Activated naive CD4-positive, alpha-beta T cell (primary cell): ENCODE data around the gene ERRFI1.

ENCODE experiments used
- DNase-seq, 4 experiments: peaks; one replicate each; lab custom pipeline; 2025; lab: John Stamatoyannopoulos, UW

ERRFI1 gene

DNA sequence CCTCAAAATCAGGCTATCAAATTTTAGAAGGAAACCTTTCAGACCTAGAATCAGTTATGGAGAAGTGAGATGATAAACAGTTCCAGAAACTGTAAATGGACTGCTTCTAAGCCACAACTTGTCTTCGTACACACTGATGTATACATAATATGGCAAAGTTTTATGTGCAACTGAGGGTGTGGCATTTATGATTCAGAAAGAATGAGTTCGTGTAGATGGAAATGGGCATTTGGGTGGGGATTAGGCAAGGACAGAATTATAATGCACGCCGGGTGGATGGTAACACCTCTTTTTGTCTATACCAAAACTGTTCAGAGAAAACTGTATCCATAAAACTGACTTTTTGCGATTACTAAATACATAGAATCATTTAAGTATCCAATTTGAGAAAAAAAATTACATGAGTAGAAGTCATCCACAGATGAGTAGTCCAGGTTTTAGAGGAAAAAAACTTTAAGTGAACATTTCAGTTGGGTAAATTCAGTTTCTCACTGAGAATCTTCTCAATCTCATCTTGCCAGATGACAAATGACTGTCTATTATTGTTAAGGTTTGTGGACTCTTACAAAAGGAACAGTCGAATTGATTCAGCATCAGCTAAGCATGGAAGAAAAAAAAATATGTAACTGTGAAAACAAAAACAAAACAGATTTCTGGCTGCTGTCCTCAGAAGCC is 22.5 kb downstream of the ERRFI1 start:
- no peak for DNase-seq

DNA sequence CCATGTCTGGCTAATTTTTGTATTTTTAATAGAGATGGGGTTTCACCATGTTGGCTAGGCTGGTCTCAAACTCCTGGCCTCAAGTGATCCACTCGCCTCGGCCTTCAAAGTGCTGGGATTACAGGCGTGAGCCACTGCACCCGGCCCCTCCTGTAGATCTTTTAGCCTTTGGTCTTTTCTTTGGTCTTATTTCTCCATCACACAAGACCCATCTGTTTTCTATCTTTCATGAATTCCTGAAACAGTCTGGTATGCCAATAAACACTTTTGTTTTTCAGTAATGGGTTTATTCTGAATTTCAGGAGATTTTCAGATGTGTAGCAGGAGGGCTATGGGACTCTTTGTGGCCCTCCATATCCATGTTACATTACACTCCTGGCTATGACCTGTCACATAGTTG is 23.2 kb downstream of the ERRFI1 start:
- DNase-seq: no peak

DNA sequence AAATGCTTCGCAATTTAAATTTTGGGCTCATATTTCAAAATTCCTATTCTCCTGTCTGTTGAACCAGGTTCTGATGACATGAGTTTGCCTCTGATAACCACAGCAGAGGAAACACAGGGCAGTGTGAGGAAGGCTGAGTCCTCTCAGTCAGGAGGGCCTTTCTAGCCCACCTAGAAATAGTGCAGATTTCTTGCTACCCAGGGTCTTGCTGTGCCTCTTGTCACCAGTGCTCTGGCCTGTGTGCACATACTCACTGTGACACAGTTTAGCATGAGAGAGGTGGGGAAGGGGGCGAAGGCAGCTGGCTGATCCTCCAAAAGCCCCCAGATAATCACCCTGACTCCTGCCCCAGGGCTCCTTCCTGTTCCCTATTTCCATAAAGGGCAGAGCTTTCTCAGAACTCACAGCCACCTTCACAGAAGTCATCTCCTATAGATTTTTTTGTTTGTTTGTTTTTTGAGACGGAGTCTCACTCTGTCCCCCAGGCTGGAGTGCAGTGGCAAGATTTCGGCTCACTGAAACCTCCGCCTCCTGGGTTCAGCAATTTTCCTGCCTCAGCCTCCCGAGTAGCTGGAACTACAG is 23.7 kb downstream of the ERRFI1 start:
- no peak for DNase-seq

DNA sequence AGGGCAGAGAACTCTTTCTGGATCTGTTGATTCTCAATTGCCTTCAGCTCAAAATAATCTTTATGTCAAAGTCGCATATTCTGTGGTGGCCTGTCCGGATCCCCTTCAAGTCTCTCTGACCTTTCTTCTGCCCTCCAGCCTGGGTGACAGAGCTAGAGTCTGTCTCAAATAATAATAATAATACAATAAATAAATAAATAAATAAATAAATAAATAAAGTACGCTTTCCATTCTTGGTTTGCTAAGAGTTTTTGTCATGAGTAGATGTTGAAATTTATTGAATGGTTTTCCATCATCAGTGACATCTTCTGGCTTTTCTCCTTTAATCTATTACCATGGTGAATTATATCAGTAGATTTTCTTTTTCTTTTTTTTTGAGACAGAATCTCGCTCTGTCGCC is 30.7 kb downstream of the ERRFI1 start:
- no peak for DNase-seq

DNA sequence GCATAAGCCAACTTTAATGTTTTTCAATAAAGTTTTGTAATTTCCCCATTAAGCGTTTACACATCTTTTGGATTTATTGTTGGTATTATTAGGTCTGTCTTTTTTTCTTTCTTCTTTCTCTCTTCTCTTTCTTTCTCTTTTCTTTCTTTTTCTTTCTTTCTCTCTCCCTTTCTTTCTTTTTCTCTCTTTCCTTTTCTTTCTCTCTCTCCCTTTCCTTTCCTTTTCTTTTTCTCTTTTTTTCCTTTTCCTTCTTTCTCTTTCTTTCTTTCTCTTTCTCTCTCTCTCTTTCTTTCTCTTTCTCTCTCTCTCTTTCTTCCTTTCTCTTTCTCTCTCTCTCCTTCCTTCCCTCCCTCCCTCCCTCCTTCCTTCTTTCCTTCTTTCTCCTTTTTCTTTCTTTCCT is 31.3 kb downstream of the ERRFI1 start:
- DNase-seq: no peak

DNA sequence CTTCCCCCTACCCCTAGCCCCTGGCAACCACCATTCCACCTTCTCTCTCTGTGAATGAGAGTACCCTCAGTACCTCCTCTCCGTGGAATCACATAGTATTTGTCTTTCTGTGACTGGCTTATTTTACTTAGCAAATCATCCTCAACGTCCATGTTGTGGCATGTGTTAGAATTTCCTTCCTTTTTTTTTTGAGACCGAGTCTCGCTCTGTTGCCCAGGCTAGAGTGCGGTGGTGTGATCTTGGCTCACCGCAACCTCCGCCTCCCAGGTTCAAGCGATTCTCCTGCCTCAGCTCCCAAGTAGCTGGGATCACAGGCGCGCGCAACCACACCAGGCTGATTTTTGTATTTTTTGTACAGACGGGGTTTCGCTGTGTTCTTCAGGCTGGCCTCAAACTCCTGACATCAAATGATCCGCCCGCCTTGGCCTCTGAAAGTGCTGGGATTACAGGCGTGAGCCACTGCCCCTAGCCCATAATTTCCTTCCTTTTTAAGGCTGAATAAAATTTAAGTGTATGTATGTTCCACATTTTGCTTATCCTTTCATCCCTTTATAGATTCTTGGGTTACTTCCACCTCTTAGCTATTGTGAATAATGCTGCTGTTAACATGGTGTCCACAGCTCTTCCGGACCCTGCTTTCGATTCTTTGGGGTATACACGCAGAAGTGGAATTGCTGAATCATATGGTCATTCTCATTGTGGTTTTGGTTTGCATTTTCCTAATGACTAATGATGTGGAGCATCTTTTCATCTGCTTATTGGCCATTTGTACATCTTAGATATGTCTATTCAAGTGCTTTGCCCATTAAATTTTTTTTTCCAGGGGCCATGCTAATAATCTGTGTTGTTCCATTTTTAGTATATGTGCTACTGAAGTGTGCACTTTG is 32.3 kb downstream of the ERRFI1 start:
- no peak for DNase-seq

DNA sequence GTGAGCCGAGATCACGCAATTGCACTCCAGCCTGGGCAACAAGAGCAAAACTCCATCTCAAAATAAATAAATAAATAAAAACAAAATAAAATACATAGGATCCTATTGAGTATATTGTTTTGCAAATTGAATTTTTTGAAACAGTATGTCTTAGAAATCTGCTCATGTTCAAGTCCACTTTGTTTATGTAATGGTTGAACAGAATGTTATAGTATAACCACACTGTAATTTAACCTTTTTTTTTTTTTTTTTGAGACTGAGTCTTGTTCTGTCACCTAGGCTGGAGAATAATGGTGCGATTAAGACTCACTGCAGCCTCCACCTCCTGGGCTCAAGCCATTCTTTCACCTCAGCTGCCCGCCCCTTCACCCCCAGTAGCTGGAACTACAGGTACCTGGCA is 33.2 kb downstream of the ERRFI1 start:
- DNase-seq: no peak

DNA sequence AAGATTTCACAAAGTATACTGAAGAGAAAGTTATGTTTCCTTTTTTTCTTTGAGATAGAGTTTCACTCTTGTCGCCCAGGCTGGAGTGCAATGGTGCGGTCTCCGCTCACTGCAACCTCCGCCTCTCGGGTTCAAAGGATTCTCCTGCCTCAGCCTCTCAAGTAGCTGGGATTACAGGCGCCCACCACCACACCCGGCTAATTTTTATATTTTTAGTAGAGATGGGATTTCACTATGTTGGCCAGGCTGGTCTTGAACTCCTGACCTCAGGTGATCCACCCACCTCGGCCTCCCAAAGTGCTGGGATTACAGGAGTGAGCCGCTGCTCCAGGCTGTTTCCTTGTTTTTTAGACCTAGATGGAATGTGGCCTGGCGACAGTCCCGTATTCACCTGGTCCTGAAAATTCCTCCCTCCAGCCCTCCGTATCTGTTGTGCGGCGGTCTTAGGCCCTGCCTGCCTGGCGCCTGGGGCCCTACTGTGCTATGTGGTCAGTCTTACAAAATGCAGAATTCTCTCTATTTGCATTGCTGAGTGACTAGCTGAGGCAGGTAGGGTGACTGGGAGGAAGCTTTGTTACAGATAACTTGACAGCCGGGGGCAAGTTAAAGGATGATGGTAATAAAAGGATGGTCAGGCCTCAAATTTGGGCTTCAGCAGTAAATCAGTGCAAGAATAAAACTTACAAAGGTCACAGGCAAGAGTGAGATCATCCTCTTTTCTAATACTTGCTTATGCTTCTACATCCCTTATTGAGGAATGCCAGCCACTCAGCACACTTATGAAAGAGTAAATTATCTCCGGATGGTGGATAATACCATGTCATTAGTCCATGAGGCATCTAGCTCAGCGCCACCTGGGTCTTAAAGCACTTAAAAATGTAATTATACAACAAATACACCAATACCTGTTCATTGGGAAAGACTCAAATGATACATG is 34.3 kb downstream of the ERRFI1 start:
- no peak for DNase-seq

DNA sequence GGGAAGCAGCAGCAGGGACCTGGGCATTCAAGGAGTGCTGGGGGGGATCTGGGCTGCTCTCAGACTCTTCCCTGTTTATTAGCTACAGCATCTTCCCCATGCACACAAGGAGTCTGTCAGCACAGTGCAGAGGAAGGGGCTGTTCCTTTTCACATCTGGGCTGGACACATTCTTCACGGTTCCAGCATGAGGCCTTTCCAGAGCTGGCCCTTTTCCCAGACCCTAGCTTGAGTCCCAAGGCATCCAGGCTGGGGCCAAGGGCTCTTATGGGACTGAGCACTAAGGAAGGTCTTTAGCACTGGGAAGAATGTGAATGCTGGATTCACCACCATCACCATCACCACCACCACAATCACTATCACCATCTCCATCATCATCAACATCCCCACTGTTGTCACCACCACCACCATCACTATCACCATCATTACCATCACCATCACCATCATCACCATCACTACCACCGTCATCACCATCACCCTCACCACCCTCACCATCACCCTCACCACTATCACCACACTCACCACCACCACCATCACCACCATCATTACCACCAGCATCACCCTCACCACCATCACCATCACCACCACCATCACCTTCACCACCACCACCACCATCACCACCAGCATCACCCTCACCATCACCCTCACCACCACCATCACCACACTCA is 36.2 kb downstream of the ERRFI1 start:
- DNase-seq: no peak

DNA sequence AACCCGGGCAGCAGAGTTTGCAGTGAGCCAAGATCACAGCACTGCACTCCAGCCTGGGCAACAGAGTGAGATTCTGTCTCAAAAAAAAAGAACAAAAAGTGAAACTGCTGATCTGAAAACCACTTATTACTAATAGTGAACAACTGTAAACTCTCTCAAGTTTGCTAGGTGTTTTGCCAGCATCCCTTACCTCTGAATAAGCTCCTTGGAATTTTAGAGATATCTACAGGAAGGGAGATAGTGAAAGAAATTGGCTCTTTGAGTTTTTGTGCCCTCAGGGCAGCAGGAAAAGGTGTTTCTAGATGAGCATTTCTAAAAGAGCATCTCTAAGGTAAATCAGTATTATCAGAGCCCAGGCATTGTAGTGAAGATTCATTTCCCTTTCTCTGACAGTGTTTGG is 37.5 kb downstream of the ERRFI1 start:
- no peak for DNase-seq

DNA sequence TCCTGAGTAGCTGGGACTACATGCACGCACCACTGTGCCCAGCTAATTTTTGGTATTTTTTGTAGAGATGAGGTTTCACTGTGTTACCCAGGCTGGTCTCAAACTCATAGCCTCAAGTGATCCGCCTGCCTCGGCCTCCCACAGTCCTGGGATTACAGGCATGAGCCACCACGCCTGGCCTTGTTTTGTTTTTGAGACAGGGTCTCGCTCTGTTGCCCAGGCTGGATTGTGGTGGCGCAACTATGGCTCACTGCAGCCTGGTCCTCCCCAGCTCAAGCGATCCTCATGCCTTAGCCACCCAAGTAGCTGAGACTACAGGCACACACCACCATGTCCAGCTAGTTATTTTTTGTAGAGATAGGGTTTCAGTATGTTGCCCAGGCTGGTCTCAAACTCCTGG is 38.6 kb downstream of the ERRFI1 start:
- DNase-seq: no peak

DNA sequence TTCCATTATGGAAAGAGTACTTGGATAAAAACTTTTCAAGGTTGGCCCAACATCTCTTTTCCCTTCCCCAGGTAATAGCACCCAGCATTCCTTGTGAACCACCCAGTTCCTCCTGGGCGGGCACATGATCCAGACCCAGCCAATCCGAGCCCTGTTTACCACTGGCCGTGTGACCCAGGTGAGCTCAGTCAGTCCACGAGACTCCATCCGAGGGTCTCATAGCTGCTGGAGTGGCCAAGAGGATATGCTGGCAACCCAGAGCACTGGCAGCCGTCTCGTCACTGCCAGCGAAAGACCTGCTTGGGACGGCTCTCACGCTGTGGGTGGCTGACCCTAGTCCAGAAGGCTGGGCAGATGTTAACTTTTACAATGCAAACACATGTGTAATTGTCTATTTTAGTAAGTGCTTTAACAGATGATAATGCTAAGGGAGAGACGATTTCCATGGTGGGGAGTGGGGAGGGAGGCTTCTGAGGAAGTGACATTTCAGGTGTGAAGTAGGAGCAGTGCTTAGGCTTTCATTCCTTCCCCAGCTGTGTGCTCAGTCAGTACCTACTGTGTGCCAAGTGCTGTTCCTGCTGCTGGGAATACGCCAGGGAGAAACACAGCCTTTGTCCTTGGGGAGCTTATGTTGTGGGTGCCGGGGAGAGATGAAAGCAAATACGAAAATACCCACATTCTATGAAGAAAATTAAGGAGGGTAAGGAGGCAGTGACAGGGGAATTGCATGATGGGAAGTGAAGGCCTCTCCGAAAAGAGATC is 40.1 kb downstream of the ERRFI1 start:
- DNase-seq: no peak

DNA sequence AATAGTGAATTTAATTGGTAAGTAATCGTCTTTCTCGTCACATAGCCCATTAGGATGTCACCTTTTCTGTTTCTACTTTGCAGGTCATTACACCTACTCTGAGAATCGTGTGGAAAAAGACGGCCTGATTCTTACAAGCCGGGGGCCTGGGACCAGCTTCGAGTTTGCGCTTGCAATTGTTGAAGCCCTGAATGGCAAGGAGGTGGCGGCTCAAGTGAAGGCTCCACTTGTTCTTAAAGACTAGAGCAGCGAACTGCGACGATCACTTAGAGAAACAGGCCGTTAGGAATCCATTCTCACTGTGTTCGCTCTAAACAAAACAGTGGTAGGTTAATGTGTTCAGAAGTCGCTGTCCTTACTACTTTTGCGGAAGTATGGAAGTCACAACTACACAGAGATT is 41.3 kb downstream of the ERRFI1 start:
- no peak for DNase-seq

DNA sequence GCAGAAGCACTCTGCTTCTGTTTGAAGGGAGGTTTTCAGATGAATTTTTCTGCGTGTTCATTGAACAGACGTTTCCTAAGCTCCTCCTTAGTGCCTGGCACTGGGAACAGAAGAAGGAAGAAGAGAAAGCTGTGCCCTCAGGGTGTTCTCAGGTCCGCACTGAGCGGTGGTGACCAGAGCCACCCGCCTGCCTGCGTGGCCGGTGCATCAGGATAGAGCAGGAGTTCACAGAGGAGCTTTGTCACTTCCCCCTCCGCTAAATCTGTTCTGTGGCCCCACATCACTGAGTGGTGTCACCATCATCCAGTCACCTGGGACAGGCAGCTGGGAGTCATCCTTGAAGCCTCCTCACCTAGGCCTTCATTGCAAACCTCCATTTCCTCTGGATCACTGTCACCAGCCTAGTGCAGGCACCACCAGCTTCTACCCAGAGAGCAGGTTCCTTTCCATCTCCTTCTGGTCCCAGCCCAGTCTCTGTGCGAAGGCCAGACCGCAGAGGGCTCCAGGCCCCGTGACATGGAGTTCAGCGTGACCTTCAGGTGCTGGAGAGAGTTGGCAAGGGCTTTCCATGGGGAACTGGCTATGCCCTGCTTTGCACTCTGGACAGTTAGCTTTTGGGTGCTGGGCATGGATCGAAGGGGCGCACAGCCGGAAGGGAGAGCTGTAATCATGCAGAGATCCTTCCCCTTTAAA is 42.9 kb downstream of the ERRFI1 start:
- DNase-seq: no peak

DNA sequence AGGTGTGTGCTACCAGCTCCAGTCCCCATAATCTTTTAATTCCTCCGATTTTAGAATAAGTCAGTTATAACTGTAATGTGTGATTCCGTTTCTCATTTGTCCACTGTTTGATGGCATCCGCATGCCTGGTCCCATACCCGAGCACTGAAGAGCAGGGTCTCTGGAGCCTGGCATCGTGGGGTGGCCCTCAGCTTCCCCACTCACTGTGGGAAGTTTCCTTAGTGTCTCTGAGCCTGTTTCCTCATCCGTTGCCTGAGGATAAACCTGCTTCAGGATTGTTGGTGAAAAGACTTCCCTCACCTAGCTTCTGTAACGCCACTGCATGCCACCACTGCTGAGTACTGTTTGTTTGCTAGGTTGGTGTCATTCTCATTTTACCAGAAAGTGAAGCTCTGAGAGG is 45.1 kb downstream of the ERRFI1 start:
- DNase-seq: no peak

DNA sequence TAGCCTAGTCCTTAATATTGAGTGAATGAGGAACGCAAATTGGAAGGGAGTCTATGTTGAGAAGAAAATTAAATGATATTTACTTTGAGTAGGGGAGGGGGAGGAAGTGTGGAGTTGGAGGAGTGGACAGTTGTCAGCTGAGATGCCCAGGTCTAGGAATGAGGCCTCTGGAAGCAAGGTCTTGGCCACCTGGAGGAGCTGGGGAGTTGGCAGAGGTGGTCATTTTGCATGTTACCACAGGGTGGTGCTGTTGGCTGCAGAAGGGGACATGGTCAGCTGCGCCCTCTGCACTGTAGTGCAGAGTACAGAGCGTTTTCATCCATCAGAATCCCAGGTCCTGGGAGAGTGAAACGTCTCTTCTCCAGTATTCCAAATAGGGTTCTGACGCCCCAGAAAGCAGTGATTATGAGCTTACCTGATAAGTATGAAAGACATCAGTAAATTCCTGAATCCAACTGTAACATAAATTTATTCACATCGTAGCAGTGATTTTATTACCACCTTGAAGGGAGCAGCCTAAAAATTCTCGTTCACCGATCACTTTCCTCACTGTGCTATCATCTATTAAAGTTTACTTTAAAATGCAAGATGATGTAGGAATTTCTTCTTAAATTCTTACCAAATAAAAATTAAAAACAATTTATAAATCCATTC is 50.8 kb downstream of the ERRFI1 start:
- no peak for DNase-seq

DNA sequence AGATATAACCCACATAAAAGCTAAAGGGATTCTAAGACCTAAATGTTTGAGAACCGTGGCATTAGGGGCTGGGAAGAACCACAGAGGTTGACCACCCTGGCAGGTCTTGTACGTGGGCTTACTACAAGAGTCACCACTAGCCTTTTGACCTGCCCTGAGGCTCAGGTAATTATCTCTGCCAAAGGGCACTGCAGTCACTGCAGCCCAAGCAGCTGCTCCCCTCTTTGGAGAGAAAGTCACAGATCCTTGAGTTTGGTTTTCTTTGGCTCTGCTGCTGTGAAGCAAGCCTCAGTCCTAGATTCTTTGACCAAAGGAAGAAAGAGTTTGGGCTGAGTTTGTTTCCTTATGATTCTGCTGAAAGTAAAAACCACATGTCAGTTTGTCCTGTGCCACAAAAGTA is 53.0 kb downstream of the ERRFI1 start:
- DNase-seq: no peak

DNA sequence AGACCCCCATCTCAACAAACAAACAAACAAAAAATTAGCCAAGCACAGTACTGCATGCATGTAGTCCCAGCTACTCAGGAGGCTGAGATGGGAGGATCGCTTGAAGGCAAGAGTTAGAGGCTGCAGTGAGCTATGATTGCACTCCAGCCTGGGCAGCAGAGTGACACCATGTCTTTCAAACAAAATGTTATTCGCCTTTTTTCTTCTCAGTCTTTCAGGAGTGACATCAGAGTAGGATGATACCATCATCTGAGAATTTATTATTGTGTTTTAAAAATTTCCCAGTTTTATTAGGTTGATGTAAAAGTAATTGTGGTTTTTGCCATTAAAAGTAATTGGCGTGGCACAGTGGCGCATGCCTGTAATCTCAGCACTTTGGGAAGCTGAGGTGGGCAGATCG is 53.8 kb downstream of the ERRFI1 start:
- DNase-seq: no peak

DNA sequence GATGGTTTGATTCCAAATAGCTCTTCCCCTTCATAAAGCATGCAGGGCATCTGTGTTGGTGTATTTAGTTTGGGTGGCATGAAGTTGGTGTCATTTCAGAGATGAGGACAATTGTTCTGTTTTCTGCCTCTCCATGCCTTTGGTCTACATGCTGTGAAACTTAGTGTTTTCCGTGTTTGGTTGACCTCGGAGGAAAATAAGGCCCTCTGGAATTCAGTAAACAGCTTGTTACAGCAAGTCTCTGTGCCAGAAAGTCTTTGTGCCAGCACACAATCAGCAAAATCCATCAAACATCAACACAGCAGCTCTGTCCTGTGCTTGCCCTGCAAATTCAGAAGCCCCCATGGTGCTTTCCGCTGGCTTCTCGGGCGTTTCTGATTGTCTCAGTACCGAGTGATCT is 55.1 kb downstream of the ERRFI1 start:
- DNase-seq: no peak

DNA sequence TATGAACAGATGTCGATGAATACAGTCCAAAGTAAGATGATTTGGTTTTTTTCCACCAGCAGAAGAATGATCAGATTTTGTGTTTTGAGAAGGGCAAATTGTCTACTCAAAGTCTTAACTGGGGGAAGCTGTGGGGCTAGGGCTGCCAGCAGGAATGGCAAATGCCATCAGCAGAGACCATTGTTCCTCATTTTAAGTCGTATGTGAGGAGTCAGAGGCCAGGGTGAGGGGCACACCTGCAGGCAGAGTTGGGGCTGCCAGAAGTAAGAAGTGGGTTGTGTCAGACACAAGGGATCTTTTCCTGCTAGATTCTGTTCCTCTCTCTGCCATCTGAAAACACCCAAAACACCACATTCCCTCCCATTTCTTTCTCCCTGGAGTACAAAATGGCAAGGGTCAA is 55.9 kb downstream of the ERRFI1 start:
- DNase-seq: no peak
